GM19351 (cell line): ENCODE data around the gene TRIM72.
"Not testable (repeated sequence)": the region's sequence is repeated elsewhere in the genome, so short reads cannot be mapped to it uniquely, and the experiment has no call there.

ENCODE experiments used
- ATAC-seq: cut with Tn5 transposase; IDR thresholded peaks from one replicate; pipeline ENCODE4 v1.9.1; 2021; ENCODE audit warnings: mild to moderate bottlenecking, moderate library complexity; ENCODE audit not compliant: unreplicated experiment

The TRIM72 gene

GRCh38 chr16:31250782-31251384 lies 37.0 kb downstream of the TRIM72 start:
- ATAC-seq: no peak

DNA sequence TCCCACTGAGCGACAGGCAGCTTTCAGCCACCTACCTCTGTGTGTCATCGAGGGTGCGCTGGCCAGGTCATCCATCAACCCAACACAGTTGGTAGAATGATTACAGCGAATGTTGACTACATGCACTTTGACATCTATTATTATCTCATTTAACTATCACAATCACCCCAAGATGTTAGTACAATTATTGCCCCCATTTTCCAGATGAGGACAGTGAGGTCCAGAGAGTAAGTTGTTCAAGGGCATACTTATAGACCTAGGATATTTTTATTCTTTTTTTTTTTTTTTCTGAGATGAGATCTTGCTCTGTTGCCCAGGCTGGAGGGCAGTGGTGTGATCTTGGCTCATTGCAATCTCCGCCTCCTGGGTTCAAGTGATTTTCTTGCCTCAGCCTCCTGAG lies 37.5 kb downstream of the TRIM72 start:
- no peak for ATAC-seq

DNA sequence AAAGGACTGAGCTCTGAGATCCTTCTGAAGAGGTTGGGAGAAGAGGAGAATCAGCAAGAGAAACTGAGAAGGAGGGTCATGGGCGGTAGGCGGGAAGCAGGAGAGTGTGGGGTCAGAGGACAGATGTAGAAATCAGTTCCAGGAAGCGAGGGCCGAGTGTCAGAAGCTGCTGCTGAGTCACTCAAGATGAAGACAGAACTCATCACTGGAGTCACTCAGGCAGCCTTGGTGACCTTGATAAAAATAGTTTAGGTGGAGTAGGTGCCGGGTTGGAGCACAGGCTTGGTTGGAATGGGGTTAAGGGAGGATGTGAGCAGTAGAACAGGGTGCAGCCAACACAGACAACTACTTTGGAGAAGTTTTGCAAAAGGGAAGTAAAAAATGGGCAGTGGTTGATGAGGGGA lies 39.7 kb downstream of the TRIM72 start:
- ATAC-seq: no peak

GRCh38 chr16:31256466-31256865 lies 42.5 kb downstream of the TRIM72 start:
- no peak for ATAC-seq

- no peak for ATAC-seq
Measured at GRCh38 chr16:31258366-31258765, 44.4 kb downstream of the TRIM72 start.

GRCh38 chr16:31260136-31260931 lies 46.4 kb downstream of the TRIM72 start:
- no peak for ATAC-seq

DNA sequence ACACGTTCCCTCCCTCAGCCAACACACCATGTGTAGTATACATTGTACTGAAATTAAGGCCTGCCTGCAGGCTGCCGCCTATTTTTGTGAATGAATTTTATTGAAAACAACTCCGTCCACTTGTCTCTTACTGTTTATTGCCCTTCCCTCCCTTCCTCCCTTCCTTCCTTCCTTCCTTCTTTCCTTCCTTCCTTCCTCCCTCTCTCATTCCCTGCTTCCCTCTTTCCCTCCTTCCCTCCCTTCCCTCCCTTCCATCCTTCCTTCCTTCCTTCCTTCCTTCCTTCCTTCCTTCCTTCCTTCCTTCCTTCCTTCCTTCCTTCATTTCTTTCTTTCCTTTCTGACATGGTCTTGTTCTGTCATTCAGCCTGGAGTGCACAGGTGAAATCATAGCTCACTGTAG lies 48.2 kb downstream of the TRIM72 start:
- no peak for ATAC-seq

DNA sequence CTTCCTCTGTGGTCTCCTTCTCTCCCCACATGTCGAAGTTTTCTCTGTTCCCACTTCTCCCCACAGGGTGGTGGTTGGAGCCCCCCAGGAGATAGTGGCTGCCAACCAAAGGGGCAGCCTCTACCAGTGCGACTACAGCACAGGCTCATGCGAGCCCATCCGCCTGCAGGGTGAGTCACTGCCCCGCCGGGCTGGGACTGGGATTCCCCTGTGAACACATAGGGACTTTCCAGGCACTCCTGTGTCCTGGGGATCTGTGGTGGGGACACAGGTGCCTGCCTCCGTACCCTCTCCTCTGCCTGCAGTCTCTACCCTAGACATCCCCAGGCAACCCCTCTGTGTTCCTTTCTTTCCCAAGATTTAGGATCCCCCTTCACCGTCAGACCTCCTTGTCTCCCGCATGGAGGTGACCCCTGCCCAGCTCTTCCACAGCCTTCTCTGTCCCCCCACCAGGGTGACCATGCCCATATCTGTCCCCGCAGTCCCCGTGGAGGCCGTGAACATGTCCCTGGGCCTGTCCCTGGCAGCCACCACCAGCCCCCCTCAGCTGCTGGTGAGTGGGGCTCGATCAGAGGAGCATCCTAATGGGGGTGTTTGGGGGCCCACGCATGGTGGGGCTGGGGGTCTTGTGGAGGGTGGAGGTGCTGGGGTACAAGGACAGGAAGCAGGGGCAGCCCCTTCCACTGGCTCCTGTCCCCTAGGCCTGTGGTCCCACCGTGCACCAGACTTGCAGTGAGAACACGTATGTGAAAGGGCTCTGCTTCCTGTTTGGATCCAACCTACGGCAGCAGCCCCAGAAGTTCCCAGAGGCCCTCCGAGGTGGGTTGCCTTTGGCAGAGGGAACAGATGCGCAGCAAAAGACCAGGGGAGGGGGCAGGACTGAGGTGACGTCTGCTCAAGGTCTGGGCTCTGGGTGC lies 51.7 kb downstream of the TRIM72 start:
- peak; percentile 83 for ATAC-seq

DNA sequence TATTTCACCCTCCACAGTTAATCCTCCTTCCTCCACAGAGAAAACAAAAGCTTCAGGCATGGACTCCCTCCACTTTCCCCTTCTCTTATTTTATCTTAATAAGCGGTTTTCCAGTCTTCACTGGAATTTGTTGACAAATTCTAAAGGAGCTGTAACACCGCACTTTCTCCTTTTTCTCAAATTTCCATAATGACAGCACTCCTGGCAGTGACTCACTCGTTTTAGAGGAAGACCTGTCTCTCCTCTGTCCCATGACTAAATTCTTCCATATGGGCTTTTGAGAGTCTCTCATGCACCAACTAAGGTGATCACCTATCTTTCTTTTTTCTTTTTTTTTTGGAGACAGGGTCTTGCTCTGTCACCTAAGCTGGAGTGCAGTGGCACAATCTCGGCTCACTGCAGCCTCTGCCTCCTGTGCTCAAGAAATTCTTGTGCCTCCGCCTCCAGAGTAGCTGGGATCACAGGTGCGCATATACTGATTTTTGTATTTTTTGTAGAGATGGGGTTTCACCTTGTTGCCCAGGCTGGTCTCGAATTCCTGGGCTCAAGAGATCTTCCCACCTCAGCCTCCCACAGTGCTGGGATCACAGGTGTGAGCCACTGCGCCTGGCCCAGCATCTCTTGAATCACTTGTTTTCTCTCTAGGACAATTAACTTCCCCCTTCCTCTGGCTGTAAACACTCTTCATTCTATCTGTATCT lies 53.6 kb downstream of the TRIM72 start:
- no peak for ATAC-seq

- no peak for ATAC-seq
Measured at GRCh38 chr16:31268033-31268365, 54.1 kb downstream of the TRIM72 start.

DNA sequence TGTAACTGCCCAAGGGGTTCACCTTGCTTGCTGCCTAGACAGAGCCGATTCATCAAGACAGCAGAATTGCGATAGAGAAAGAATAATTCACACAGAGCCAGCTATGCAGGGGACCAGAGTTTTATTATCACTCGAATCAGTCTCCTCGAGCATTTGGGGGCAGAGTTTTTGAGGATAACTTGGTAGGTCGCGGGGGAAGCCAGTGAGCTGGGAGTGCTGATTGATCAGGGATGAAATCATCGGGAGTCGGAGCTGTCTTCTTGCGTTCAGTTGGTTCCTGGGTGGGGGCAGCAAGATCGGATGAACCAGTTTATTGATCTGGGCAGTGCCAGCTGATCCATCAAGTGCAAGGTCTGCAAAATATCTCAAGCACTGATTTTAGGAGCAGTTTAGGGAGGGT lies 55.0 kb downstream of the TRIM72 start:
- ATAC-seq: no peak

DNA sequence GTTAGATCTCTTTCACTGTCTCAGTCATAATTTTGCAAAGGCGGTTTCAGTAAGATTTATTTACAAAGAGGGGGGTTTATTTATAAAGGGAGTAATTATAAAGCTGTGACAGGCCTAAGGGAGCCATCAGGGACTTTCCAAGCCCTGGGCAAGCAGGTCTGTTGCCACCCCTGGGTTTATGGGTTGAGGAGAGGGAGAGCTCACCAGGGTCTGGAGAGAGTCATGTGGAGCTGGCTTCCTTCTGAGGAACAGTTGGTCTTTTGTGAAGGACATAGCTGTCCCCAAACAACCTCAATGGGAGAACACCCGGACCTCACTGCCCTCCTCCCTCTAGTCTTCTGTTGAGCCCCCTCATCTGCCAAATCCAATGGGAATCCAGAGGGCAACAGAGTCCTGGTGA lies 55.6 kb downstream of the TRIM72 start:
- no peak for ATAC-seq

DNA sequence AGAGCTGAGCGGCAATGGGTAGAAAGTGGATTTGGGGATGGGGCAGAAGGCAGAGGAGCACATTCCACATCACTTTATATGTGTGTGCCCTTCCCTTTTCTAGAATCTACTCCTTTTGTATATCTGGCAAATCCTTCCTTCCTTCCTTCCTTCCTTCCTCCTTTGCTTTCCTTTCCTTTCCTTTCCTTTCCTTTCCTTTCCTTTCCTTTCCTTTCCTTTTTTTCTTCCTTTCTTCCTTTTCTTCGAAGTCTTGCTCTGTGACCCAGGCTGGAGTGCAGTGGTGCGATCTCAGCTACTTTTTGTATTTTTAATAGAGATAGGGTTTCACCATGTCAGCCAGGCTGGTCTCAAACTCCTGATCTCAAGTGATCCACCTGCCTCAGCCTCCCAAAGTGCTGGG lies 56.1 kb downstream of the TRIM72 start:
- not testable (repeated sequence) for ATAC-seq

DNA sequence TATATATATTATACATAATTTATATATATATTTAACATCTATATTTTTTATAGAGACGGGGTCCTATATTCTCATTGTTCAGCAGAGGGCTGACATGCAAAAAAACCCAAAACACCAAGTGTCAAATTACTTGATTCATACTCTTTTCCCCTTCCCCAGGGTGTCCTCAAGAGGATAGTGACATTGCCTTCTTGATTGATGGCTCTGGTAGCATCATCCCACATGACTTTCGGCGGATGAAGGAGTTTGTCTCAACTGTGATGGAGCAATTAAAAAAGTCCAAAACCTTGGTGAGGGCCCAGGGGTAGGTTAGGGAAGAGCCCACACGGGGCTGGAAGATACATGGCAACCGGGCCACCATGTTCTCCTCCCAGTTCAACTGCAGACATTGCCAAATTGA lies 56.9 kb downstream of the TRIM72 start:
- ATAC-seq: no peak

GRCh38 chr16:31271621-31272190 lies 57.8 kb downstream of the TRIM72 start:
- ATAC-seq: no peak

DNA sequence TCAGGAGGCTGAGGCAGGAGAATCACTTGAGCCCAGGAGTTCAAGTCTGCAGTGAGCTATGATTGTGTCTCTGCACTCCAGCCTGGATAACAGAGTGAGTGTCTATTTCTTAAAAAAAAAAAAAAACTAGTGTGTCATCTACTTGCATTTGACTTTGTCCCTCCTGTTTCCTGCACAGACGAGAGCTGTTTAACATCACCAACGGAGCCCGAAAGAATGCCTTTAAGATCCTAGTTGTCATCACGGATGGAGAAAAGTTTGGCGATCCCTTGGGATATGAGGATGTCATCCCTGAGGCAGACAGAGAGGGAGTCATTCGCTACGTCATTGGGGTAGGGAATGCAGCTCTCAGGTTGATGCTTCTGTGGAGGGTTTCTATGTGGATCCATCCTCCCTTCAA lies 59.3 kb downstream of the TRIM72 start:
- no peak for ATAC-seq

GRCh38 chr16:31273676-31274075 lies 59.8 kb downstream of the TRIM72 start:
- no peak for ATAC-seq

GRCh38 chr16:31274831-31275816 lies 61.2 kb downstream of the TRIM72 start:
- ATAC-seq: no peak

DNA sequence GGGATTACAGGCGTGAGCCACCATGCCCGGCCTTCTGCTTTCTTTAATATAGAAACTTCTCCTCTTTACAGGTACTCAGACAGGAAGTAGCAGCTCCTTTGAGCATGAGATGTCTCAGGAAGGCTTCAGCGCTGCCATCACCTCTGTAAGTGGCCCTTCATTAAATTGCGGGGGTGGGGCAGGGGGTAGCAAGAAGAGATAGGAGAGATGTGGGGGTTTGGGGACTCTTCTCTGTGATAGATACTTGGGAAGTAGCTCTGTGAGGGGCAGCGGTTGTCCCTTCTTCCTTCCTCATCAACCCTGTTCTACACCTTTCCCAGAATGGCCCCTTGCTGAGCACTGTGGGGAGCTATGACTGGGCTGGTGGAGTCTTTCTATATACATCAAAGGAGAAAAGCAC lies 62.7 kb downstream of the TRIM72 start:
- no peak for ATAC-seq
